ENCODE results near the gene PHLPP1.
A peak's percentile ranks its signal among the peaks of the same experiment; 100 is the strongest.

Gene PHLPP1

DNA sequence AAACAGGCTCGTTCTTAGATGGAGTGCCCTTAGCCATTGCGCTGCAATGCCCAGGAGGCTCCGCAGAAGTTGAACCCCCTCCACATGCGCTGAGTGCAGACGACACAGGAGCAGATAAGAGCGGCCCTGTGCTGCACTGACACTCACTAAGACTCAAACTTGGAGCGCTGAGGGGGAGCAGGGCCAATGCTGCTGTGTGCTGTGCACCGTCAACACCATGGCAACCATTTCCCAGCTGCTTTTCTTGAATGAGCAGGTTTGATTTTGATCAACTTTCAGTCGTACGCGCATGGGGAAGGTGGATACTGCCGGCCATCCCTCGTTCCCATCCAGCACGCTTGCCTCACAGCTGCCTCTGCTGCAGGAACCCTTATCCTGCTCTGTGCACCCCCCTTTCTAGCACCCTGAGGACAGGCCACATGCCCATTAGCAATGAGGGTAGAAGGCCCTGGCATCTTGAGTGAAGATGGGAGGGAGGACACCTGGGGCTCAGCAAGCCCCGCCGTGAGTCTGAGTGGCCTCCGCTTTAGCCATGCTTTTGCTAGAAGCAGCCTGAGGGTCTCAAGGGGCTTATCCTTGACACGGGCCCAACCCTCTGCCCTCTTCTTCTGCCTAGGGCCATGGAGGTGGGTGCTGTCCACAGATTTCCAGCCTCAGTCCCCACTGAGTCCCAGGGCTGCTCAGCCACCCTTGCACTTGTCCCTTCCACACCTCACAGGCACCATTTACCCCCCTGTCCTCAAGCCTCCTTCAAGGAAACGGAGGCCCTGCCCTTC is 271.9 kb downstream of the PHLPP1 start (continued):
- TF ChIP-seq, protein P1, sequence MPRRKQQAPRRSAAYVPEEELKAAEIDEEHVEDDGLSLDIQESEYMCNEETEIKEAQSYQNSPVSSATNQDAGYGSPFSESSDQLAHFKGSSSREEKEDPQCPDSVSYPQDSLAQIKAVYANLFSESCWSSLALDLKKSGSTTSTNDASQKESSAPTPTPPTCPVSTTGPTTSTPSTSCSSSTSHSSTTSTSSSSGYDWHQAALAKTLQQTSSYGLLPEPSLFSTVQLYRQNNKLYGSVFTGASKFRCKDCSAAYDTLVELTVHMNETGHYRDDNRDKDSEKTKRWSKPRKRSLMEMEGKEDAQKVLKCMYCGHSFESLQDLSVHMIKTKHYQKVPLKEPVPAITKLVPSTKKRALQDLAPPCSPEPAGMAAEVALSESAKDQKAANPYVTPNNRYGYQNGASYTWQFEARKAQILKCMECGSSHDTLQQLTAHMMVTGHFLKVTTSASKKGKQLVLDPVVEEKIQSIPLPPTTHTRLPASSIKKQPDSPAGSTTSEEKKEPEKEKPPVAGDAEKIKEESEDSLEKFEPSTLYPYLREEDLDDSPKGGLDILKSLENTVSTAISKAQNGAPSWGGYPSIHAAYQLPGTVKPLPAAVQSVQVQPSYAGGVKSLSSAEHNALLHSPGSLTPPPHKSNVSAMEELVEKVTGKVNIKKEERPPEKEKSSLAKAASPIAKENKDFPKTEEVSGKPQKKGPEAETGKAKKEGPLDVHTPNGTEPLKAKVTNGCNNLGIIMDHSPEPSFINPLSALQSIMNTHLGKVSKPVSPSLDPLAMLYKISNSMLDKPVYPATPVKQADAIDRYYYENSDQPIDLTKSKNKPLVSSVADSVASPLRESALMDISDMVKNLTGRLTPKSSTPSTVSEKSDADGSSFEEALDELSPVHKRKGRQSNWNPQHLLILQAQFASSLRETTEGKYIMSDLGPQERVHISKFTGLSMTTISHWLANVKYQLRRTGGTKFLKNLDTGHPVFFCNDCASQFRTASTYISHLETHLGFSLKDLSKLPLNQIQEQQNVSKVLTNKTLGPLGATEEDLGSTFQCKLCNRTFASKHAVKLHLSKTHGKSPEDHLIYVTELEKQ (tag by site-specific recombination; IDR thresholded peaks at IDR 0.05; ENCODE audit: borderline replicate concordance), result no peak
- TF ChIP-seq ZXDB (tag by site-specific recombination; IDR thresholded peaks at IDR 0.05), result no peak

DNA sequence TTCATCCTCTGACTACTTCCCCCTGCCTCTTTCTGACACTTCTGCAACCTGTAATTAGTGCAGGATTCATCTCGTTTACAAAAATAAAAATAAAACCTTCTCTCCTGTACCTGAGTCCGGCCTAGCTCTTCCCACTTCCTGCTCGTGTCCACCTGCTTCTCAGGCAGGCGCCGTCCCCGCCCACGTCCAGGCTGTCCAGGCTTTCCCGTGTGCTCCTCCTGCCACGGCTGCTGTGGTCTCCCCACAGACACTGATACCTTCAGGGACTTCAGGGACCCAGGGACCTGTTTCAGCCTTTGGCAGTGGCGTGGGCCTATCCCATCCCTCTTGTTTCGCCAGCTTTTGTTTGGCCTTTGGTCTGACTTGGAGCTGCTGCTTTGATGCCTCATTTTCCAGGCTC is 272.5 kb downstream of the PHLPP1 start:
- Histone ChIP-seq H3K36me3 (ENCODE audit: control insufficient read depth in 2 of 2, insufficient read depth in 1 of 2, low read length in 2 of 2) (no peaks in the 10 kb centered on the region), H3K27ac (ENCODE audit: extremely low read depth, low read depth, low read length) (no peak overlapping the region), H3K4me3 (ENCODE audit: low read depth, low read length) (no peak overlapping the region), H3K4me1 (ENCODE audit: control insufficient read depth, insufficient read depth, low read length) (no peaks in the 10 kb centered on the region), H3K9me3 (ENCODE audit: control insufficient read depth, insufficient read depth, low read depth, low read length) (no peaks in the 10 kb centered on the region)
- TF ChIP-seq GLIS1 (tag by site-specific recombination; IDR thresholded peaks at IDR 0.05) (no peak), ZNF132 (tag by site-specific recombination; IDR thresholded peaks at IDR 0.05; ENCODE audit: borderline replicate concordance) (no peak), ZNF311 (tag by site-specific recombination; IDR thresholded peaks at IDR 0.05; ENCODE audit: borderline replicate concordance) (no peak), ZNF157 (tag by site-specific recombination; IDR thresholded peaks at IDR 0.05) (no peak), ZBTB21 (tag by site-specific recombination; IDR thresholded peaks at IDR 0.05) (no peak), ZNF23 (tag by site-specific recombination; IDR thresholded peaks at IDR 0.05; ENCODE audit: borderline replicate concordance) (no peak), ZNF366 (tag by site-specific recombination; conservative IDR thresholded peaks at IDR 0.05) (no peak), ZNF48 (tag by site-specific recombination; IDR thresholded peaks at IDR 0.05) (no peak), ZNF350 (tag by site-specific recombination; IDR thresholded peaks at IDR 0.05) (no peak), ZNF391 (tag by site-specific recombination; IDR thresholded peaks at IDR 0.05; ENCODE audit: borderline replicate concordance, low read depth) (no peak), KLF10 (tag by site-specific recombination; IDR thresholded peaks at IDR 0.05) (no peak), ZNF670 (tag by site-specific recombination; IDR thresholded peaks at IDR 0.05; ENCODE audit: low read depth) (no peak)
- POLR2A ChIA-PET, result no interaction called here
- CTCF ChIA-PET, result interaction anchor here (1.5 kb wide), 1 partner anchor 273 kb away, joined by 5 read pairs; the partner anchor contains the start of gene PHLPP1

DNA sequence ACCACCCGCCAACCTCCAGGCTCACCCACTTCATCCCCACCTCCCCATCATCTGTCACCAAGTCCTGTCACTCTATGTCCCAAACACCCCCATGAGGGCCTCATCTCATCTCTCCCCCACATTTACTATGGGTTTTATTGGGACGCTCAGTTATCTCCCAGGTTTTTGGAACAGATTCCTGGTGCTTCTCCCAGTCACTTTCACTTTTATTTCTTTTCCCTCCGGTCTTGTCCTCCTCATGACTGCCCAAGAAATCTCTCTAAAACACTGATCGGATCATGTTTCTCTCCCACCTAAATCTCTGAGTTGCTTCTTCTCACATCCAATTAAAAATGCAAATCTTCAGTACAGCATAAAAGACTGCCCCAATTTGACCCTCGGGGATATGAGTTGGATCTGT is 273.1 kb downstream of the PHLPP1 start:
- H3K9me3 ChIP-seq (ENCODE audit: control insufficient read depth, insufficient read depth, low read depth, low read length), result no peaks in the 10 kb centered on the region
- H3K4me1 ChIP-seq (ENCODE audit: control insufficient read depth, insufficient read depth, low read length), result no peaks in the 10 kb centered on the region
- H3K4me3 ChIP-seq (ENCODE audit: low read depth, low read length), result no peak overlapping the region
- CTCF ChIA-PET, result no interaction called here
- POLR2A ChIA-PET, result no interaction called here
- H3K36me3 ChIP-seq (ENCODE audit: control insufficient read depth in 2 of 2, insufficient read depth in 1 of 2, low read length in 2 of 2), result no peaks in the 10 kb centered on the region
- no peak for TF ChIP-seq ZSCAN23 (tag by site-specific recombination; IDR thresholded peaks at IDR 0.05)
- 0 out of 2 replicates have a peak, but pooled peaks have one; percentile 40 for TF ChIP-seq ZFHX2 (tag by site-specific recombination; conservative IDR thresholded peaks at IDR 0.05)
- no peak overlapping the region for H3K27ac ChIP-seq (ENCODE audit: extremely low read depth, low read depth, low read length)

DNA sequence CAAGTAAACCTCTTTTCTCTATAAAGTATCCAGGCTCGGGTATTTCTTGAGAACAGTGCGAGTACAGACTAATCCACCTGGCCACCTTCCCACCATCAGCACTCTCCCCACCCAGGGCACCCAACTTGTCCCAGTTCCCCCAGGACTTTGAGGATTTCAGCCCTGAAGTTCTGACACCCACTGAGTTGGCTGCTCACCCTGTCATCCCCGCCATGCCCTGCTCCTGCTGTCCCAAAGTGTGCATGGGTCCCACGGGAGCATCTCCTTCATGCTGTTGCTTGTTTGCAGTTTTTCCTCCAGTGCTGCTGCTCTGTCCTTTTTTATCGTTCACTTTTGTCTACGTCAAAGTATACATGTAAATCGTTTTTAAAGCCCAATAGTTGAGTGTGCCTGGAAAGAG is 273.9 kb downstream of the PHLPP1 start:
- Histone ChIP-seq H3K4me3 (ENCODE audit: low read depth, low read length) (no peak overlapping the region), H3K4me1 (ENCODE audit: control insufficient read depth, insufficient read depth, low read length) (no peaks in the 10 kb centered on the region), H3K36me3 (ENCODE audit: control insufficient read depth in 2 of 2, insufficient read depth in 1 of 2, low read length in 2 of 2) (no peaks in the 10 kb centered on the region), H3K9me3 (ENCODE audit: control insufficient read depth, insufficient read depth, low read depth, low read length) (no peaks in the 10 kb centered on the region), H3K27ac (ENCODE audit: extremely low read depth, low read depth, low read length) (no peak overlapping the region)
- POLR2A ChIA-PET, result no interaction called here
- CTCF ChIA-PET, result interaction anchor here (1.2 kb wide), 1 partner anchor 403 kb away, joined by 5 read pairs; no protein-coding TSS in a partner anchor
- no peak for TF ChIP-seq ZNF501 (tag by site-specific recombination; IDR thresholded peaks at IDR 0.05)
- TF ChIP-seq ZNF571 (tag by site-specific recombination; IDR thresholded peaks at IDR 0.05), result no peak
- no peak for TF ChIP-seq ZNF768 (tag by site-specific recombination; IDR thresholded peaks at IDR 0.05)
- no peak for TF ChIP-seq ZNF132 (tag by site-specific recombination; IDR thresholded peaks at IDR 0.05; ENCODE audit: borderline replicate concordance)
- TF ChIP-seq PRDM2 (tag by site-specific recombination; IDR thresholded peaks at IDR 0.05; ENCODE audit: borderline replicate concordance), result no peak
- TF ChIP-seq ZNF133 (tag by site-specific recombination; IDR thresholded peaks at IDR 0.05), result no peak
